Lower lobe of right lung (tissue), 2 donors: ENCODE data around the gene OR1D2. TPM values are rescaled to one million over a fixed set of nuclear protein-coding genes. Genes with fewer than 3 reads are reported as not detected.
A peak's percentile ranks its signal among the peaks of the same experiment; 100 is the strongest.
"Not testable (repeated sequence)": the region's sequence is repeated elsewhere in the genome, so short reads cannot be mapped to it uniquely, and the experiment has no call there.

Experiments used
- ATAC-seq, 2 donors: fragments of 200-7000 bp; cut with Tn5 transposase; one replicate each; pipeline ENCODE4 v1.9.1; 2020 to 2022; ENCODE audit warnings: mild to moderate bottlenecking in 2 of 2, moderate library complexity in 2 of 2
- DNase-seq: peaks from one replicate; pipeline ENCODE4 v3.0.0-alpha.2; 2020
- H3K27ac ChIP-seq: fragments of 200-600 bp; one replicate; pipeline ENCODE4 v1.8.0; 2022
- H3K27me3 ChIP-seq: fragments of 200-600 bp; one replicate; pipeline ENCODE4 v1.8.0; 2022; ENCODE audit warnings: low read depth
- H3K36me3 ChIP-seq: fragments of 200-600 bp; one replicate; pipeline ENCODE4 v1.8.0; 2022; ENCODE audit warnings: mild to moderate bottlenecking
- H3K4me1 ChIP-seq: fragments of 200-600 bp; one replicate; pipeline ENCODE4 v1.8.0; 2022
- H3K4me3 ChIP-seq: fragments of 200-600 bp; one replicate; pipeline ENCODE4 v1.8.0; 2022; ENCODE audit warnings: mild to moderate bottlenecking
- H3K9me3 ChIP-seq: fragments of 200-600 bp; one replicate; pipeline ENCODE4 v1.8.0; 2022
- intact Hi-C: fragments of 100-400 bp; cut with DNase I; formaldehyde crosslinking; loops from one replicate; pipeline ENCODE4 v1.11.0; 2022
- long read RNA-seq: library from polyadenylated mRNA; unstranded; transcript quantifications from one replicate; pipeline ENCODE4 v2.0.0, GENCODE V29; 2021
- total RNA-seq: library from RNA; stranded (reverse); fragmentation: NEBNext Ultra II Directional; extraction: Animal tissue kit (Norgen Biotek cat#: 25700); gene quantifications from one replicate; pipeline ENCODE4 v1.2.1, GENCODE V29; 2021
- TF ChIP-seq, protein P1 (sequence below): fragments of 200-600 bp; IDR thresholded peaks from one replicate; pipeline ENCODE4 v1.8.0; 2022; ENCODE audit warnings: antibody characterized with exemption, mild to moderate bottlenecking
- donor health status: DM: no; HTN: yes; CAD: no; lungs with severe emphysema.

The OR1D2 gene, protein sequence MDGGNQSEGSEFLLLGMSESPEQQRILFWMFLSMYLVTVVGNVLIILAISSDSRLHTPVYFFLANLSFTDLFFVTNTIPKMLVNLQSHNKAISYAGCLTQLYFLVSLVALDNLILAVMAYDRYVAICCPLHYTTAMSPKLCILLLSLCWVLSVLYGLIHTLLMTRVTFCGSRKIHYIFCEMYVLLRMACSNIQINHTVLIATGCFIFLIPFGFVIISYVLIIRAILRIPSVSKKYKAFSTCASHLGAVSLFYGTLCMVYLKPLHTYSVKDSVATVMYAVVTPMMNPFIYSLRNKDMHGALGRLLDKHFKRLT
- total RNA-seq: not detected
- long read RNA-seq: 0 reads

- intact Hi-C loops: no loop called here
- no peaks in the 10 kb centered on the region for H3K36me3 ChIP-seq
- H3K27ac ChIP-seq: no peak within 1 kb of the TSS
- H3K27me3 ChIP-seq: no peaks in the 10 kb centered on the region
- H3K9me3 ChIP-seq: peaks cover 9% of the 10 kb centered on the region
- ATAC-seq (no peak), DNase-seq (no peak)
- TF ChIP-seq, protein P1, sequence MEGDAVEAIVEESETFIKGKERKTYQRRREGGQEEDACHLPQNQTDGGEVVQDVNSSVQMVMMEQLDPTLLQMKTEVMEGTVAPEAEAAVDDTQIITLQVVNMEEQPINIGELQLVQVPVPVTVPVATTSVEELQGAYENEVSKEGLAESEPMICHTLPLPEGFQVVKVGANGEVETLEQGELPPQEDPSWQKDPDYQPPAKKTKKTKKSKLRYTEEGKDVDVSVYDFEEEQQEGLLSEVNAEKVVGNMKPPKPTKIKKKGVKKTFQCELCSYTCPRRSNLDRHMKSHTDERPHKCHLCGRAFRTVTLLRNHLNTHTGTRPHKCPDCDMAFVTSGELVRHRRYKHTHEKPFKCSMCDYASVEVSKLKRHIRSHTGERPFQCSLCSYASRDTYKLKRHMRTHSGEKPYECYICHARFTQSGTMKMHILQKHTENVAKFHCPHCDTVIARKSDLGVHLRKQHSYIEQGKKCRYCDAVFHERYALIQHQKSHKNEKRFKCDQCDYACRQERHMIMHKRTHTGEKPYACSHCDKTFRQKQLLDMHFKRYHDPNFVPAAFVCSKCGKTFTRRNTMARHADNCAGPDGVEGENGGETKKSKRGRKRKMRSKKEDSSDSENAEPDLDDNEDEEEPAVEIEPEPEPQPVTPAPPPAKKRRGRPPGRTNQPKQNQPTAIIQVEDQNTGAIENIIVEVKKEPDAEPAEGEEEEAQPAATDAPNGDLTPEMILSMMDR: no peak
- no peaks in the 10 kb centered on the region for H3K4me1 ChIP-seq
- H3K4me3 ChIP-seq: no peak within 1 kb of the TSS
Measured at GRCh38 chr17:3104322-3104721, at the start of gene OR1D2. Gene OR1D2 (minus strand): TSS chr17:3104422. CDS start chr17:3092996, 11,426 bp downstream.

DNA sequence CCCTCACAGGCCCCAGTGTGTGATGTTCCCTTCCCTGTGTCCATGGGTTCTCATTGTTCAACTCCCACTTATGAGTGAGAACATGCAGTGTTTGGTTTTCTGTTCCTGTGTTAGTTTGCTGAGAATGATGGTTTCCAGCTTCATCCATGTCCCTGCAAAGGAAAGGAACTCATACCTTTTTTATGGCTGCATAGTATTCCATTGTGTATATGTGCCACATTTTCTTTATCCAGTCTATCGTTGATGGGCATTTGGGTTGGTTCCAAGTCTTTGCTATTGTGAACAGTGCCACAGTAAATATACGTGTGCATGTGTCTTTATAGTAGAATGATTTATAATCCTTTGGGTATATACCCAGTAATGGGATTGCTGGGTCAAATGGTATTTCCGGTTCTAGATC lies 33.3 kb upstream of the OR1D2 start:
- DNase-seq, H3K27me3 ChIP-seq, H3K27ac ChIP-seq, H3K4me1 ChIP-seq, intact Hi-C loops, H3K4me3 ChIP-seq, ATAC-seq, H3K36me3 ChIP-seq, H3K9me3 ChIP-seq: not testable (repeated sequence)

DNA sequence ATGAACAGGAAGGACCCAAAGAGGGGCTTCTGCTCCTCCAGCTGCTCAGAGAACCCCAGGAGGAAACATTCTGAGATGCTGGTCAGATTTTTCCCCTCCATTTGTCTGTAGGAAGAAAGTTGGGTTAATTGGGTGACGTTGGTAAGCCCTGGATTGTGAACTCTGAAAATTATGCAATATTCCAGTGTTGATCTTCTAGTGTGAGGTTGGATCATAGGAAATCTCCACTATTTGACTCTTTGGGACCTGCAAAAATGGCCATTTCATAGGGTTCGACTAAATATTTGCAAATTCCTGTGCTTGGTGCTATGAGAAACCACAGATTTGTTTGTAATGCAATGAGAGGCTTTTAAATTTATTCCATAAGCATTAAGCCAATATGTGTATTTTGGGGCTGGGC lies 23.2 kb upstream of the OR1D2 start, which contains the start of gene OR1G1:
OR1G1 (minus strand) TSS at position 101 of the 400 bp plus-strand sequence; CDS start at position 101, 0 bp downstream.
- TF ChIP-seq, protein P1: no peak
- Histone ChIP-seq H3K27ac (no peak within 1 kb of the TSS), H3K9me3 (no peaks in the 10 kb centered on the region), H3K27me3 (no peaks in the 10 kb centered on the region), H3K4me1 (no peaks in the 10 kb centered on the region), H3K36me3 (no peaks in the 10 kb centered on the region), H3K4me3 (no peak within 1 kb of the TSS)
- intact Hi-C loops: no loop called here
- no peak for ATAC-seq
- DNase-seq: no peak

DNA sequence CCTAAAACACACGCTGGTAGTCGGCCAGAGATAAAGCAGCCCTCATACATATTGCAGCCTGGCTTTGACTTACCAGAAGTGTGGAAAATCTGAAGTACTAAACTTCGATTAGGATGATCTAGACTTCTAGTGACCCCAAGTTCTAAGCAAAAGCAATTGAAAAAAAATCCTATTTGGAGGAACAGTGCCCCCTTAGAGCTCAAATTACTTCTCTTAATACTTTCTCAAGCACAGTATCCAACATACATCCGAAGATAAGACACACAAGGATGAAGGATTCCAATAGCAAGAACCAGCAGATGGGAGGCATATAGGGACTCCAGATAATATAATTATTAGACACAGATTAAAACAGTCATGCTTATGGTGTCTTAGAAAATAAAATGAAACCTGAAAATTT lies 30.4 kb downstream of the OR1D2 start:
- H3K4me1 ChIP-seq, ATAC-seq, H3K27ac ChIP-seq, H3K9me3 ChIP-seq, DNase-seq, intact Hi-C loops, H3K27me3 ChIP-seq, H3K36me3 ChIP-seq, H3K4me3 ChIP-seq: not testable (repeated sequence)
- TF ChIP-seq, protein P1: peak; percentile 12

DNA sequence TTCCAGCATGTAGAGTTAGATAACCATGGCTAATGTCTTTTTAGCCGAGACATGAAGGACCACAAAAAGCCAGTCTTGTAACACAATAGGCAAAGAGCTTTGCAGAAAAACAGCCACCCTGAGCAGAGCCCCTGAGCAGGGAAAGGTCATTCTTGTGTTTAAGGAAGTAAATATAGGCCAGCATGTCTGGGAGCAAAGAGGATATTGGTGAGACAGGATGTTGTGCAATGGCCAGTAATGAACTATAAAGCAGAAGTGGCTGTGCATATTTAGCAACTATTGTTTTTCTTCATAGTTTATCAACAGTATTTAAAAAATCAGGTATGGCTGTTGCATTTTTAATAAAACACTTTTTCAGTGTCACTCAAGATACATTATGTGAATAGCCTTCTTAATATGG lies 39.0 kb downstream of the OR1D2 start:
- DNase-seq, H3K36me3 ChIP-seq, intact Hi-C loops, H3K4me1 ChIP-seq, H3K27me3 ChIP-seq, H3K27ac ChIP-seq, H3K4me3 ChIP-seq, H3K9me3 ChIP-seq: not testable (repeated sequence)
- ATAC-seq: peak; percentile 72 to 79

DNA sequence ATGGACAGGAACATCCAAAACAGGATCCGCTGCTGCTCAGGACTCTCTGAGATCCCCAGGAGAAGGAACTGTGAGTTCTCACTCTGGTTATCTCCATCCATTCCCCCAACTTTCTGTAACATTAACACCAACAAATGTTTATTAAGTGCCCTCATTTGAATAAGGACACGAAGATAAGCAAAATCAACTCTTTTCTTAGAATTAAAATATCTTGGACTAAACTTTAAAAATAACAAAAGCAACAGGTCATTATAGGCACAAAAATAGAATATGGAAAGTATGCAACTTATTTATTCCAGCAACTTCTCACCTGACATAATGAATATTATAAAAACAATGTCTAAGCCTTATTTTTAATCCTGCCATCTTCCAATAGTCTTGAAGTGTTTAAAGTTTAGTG lies 40.7 kb downstream of the OR1D2 start, which contains the start of gene OR1D5:
OR1D5 (minus strand) TSS at position 101 of the 400 bp plus-strand sequence; CDS start at position 101, 0 bp downstream.
- ATAC-seq, intact Hi-C loops, H3K4me1 ChIP-seq, H3K9me3 ChIP-seq, H3K36me3 ChIP-seq, H3K4me3 ChIP-seq, H3K27me3 ChIP-seq, DNase-seq, H3K27ac ChIP-seq: not testable (repeated sequence)

DNA sequence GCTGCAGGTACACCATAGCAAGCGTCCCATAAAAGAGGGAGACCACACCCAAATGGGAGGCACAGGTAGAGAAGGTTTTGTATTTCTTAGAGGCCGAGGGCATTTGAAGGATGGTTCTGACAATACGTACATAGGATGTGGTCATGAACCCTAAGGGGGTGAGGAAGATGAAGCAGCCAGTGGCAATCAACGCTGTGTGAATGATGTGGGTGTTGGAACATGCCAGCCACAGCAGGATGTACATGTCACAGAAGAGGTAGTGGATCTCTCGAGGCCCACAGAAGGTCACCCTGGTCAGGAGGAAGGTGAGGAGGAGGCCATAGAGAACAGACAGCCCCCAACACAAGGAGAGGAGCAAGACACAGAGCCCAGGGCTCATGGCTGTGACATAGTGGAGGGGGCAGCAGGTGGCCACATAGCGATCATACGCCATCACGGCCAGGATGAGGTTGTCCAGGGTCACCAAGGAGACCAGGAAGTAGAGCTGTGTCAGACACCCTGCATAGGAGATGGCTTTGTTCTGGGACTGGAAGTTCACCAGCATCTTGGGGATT lies 41.3 kb downstream of the OR1D2 start:
- H3K36me3 ChIP-seq, DNase-seq, H3K4me1 ChIP-seq, H3K27me3 ChIP-seq, intact Hi-C loops, H3K9me3 ChIP-seq, H3K4me3 ChIP-seq, H3K27ac ChIP-seq: not testable (repeated sequence)
- peak in 1 of 2 donors; percentile 59 for ATAC-seq

- DNase-seq, H3K4me1 ChIP-seq, ATAC-seq, H3K27ac ChIP-seq, H3K4me3 ChIP-seq, H3K36me3 ChIP-seq, intact Hi-C loops, H3K27me3 ChIP-seq, H3K9me3 ChIP-seq: not testable (repeated sequence)
Measured at GRCh38 chr17:3054868-3055267, 49.4 kb downstream of the OR1D2 start.
